Skeletal muscle satellite cell (primary cell): Measurements from ENCODE around the gene MARCHF6.
"Not testable (repeated sequence)": the region's sequence is repeated elsewhere in the genome, so short reads cannot be mapped to it uniquely, and the experiment has no call there.

Experiments used
- H3K27me3 ChIP-seq: 2 replicates; pipeline ENCODE4 v1.7.0; 2013; ENCODE audit warnings: low read length; ENCODE audit not compliant: control insufficient read depth, insufficient read depth
- H3K36me3 ChIP-seq: 2 replicates; pipeline ENCODE4 v1.7.0; 2013; ENCODE audit warnings: mild to moderate bottlenecking, control low read depth, low read length; ENCODE audit not compliant: insufficient read depth
- H3K4me1 ChIP-seq: 2 replicates; pipeline ENCODE4 v1.7.0; 2013; ENCODE audit warnings: low read length; ENCODE audit not compliant: control insufficient read depth, insufficient read depth
- H3K4me2 ChIP-seq: 2 replicates; pipeline ENCODE4 v1.7.0; 2013; ENCODE audit warnings: mild to moderate bottlenecking, low read length
- H3K4me3 ChIP-seq: 2 replicates; pipeline ENCODE4 v1.7.0; 2013; ENCODE audit warnings: low read length
- H3K9ac ChIP-seq: 2 replicates; pipeline ENCODE4 v1.7.0; 2013; ENCODE audit warnings: mild to moderate bottlenecking, low read depth, low read length, moderate library complexity
- H3K9me3 ChIP-seq: replicated peaks from 2 replicates; pipeline ENCODE4 v1.7.0; 2013; ENCODE audit warnings: mild to moderate bottlenecking, control low read depth, low read length

The MARCHF6 gene

GRCh38 chr5:10374046-10375022, 20.8 kb downstream of the MARCHF6 start:
- no peaks in the 10 kb centered on the region for H3K9me3 ChIP-seq
- H3K27me3 ChIP-seq: no peaks in the 10 kb centered on the region
- H3K36me3 ChIP-seq: peaks cover 12% of the 10 kb centered on the region
- H3K4me1 ChIP-seq: peaks cover 10% of the 10 kb centered on the region
- no peak overlapping the region for H3K4me3 ChIP-seq
- H3K9ac ChIP-seq: no peak overlapping the region
- peak overlapping the region; percentile 1 for H3K4me2 ChIP-seq

- H3K9ac ChIP-seq, H3K4me1 ChIP-seq, H3K9me3 ChIP-seq, H3K4me2 ChIP-seq, H3K27me3 ChIP-seq, H3K4me3 ChIP-seq: not testable (repeated sequence)
- H3K36me3 ChIP-seq: peaks cover 12% of the 10 kb centered on the region
Measured at GRCh38 chr5:10375146-10375545, 21.7 kb downstream of the MARCHF6 start.

- Histone ChIP-seq H3K9ac (no peak overlapping the region), H3K27me3 (no peaks in the 10 kb centered on the region), H3K4me2 (no peak overlapping the region), H3K36me3 (peaks cover 16% of the 10 kb centered on the region), H3K9me3 (no peaks in the 10 kb centered on the region), H3K4me1 (peaks cover 10% of the 10 kb centered on the region), H3K4me3 (no peak overlapping the region)
Measured at GRCh38 chr5:10376544-10376943, 23.0 kb downstream of the MARCHF6 start.

- Histone ChIP-seq H3K9me3 (no peaks in the 10 kb centered on the region), H3K27me3 (no peaks in the 10 kb centered on the region), H3K4me1 (peaks cover 10% of the 10 kb centered on the region), H3K4me3 (no peak overlapping the region), H3K36me3 (peaks cover 22% of the 10 kb centered on the region), H3K4me2 (no peak overlapping the region), H3K9ac (no peak overlapping the region)
Measured at GRCh38 chr5:10377081-10377480, 23.6 kb downstream of the MARCHF6 start.

GRCh38 chr5:10381803-10382202, 28.3 kb downstream of the MARCHF6 start:
- no peaks in the 10 kb centered on the region for H3K27me3 ChIP-seq
- H3K36me3 ChIP-seq: peaks cover 39% of the 10 kb centered on the region
- no peak overlapping the region for H3K4me3 ChIP-seq
- H3K4me1 ChIP-seq: no peaks in the 10 kb centered on the region
- H3K9me3 ChIP-seq: no peaks in the 10 kb centered on the region
- H3K4me2 ChIP-seq: no peak overlapping the region
- no peak overlapping the region for H3K9ac ChIP-seq

GRCh38 chr5:10384483-10384882, 31.0 kb downstream of the MARCHF6 start:
- Histone ChIP-seq H3K9me3 (no peaks in the 10 kb centered on the region), H3K27me3 (no peaks in the 10 kb centered on the region), H3K36me3 (peaks cover 46% of the 10 kb centered on the region), H3K4me2 (no peak overlapping the region), H3K4me1 (peaks cover 7% of the 10 kb centered on the region), H3K9ac (no peak overlapping the region), H3K4me3 (no peak overlapping the region)

- peaks cover 53% of the 10 kb centered on the region for H3K36me3 ChIP-seq
- H3K9ac ChIP-seq: no peak overlapping the region
- no peak overlapping the region for H3K4me2 ChIP-seq
- H3K4me3 ChIP-seq: no peak overlapping the region
- H3K9me3 ChIP-seq: no peaks in the 10 kb centered on the region
- no peaks in the 10 kb centered on the region for H3K27me3 ChIP-seq
- H3K4me1 ChIP-seq: peaks cover 7% of the 10 kb centered on the region
Measured at GRCh38 chr5:10387690-10388089, 34.2 kb downstream of the MARCHF6 start.

GRCh38 chr5:10391130-10391529, 37.6 kb downstream of the MARCHF6 start:
- Histone ChIP-seq H3K4me1 (peaks cover 13% of the 10 kb centered on the region), H3K27me3 (no peaks in the 10 kb centered on the region), H3K4me2 (no peak overlapping the region), H3K9ac (no peak overlapping the region), H3K36me3 (peaks cover 63% of the 10 kb centered on the region), H3K9me3 (no peaks in the 10 kb centered on the region), H3K4me3 (no peak overlapping the region)

- Histone ChIP-seq H3K36me3 (peaks cover 74% of the 10 kb centered on the region), H3K9ac (peak overlapping the region; percentile 6)
- not testable (repeated sequence) for H3K4me2 ChIP-seq, H3K9me3 ChIP-seq, H3K4me3 ChIP-seq, H3K27me3 ChIP-seq, H3K4me1 ChIP-seq
Measured at GRCh38 chr5:10392567-10393328, 39.3 kb downstream of the MARCHF6 start.

GRCh38 chr5:10393491-10393890, 40.0 kb downstream of the MARCHF6 start:
- Histone ChIP-seq H3K4me2 (no peak overlapping the region), H3K36me3 (peaks cover 74% of the 10 kb centered on the region), H3K4me1 (peaks cover 6% of the 10 kb centered on the region), H3K27me3 (no peaks in the 10 kb centered on the region), H3K9me3 (no peaks in the 10 kb centered on the region), H3K9ac (no peak overlapping the region), H3K4me3 (no peak overlapping the region)

GRCh38 chr5:10396552-10396951, 43.1 kb downstream of the MARCHF6 start:
- Histone ChIP-seq H3K27me3 (no peaks in the 10 kb centered on the region), H3K9me3 (no peaks in the 10 kb centered on the region), H3K4me1 (peaks cover 11% of the 10 kb centered on the region), H3K36me3 (peaks cover 62% of the 10 kb centered on the region), H3K4me2 (no peak overlapping the region), H3K4me3 (no peak overlapping the region), H3K9ac (no peak overlapping the region)
